GM12891 (cell line): ENCODE results near the gene MACROH2A1.

Experiments used
- SPI1 ChIP-seq: IDR thresholded peaks from 2 replicates; pipeline ENCODE4 v1.6.1; 2011; ENCODE audit warnings: low read depth, low read length, control low read depth
- TAF1 ChIP-seq: IDR thresholded peaks from 2 replicates; pipeline ENCODE4 v1.6.1; 2011; ENCODE audit warnings: low read depth, low read length, control low read depth

GRCh38 chr5:135343413-135343812 is 55.6 kb downstream of the MACROH2A1 start:
- TF ChIP-seq SPI1 (no peak), TAF1 (no peak)
